ENCODE data around the gene CALML5.

- TF ChIP-seq POLR2AphosphoS5 (IDR thresholded peaks at IDR 0.05) (no peak), CTCF (IDR thresholded peaks at IDR 0.05; ENCODE audit: poor library complexity, severe bottlenecking) (no peak)
These were observed 12.5 kb upstream of the CALML5 start for GRCh38 chr10:5511885-5512280.

Measured in neural cell (in vitro differentiated cells).